Parathyroid adenoma (tissue), 2 donors: Measurements from ENCODE around the gene ZBTB21.

Experiments used
- H2AFZ ChIP-seq: fragments of 300-600 bp; sonication (generic); one replicate; pipeline ENCODE4 v1.7.0; 2017; ENCODE audit warnings: antibody characterized with exemption, mild to moderate bottlenecking
- H3K27ac ChIP-seq: fragments of 300-600 bp; sonication (generic); one replicate; pipeline ENCODE4 v1.7.0; 2017
- H3K27me3 ChIP-seq: fragments of 300-600 bp; sonication (generic); one replicate; pipeline ENCODE4 v1.7.0; 2017; ENCODE audit warnings: low read length; ENCODE audit not compliant: control insufficient read depth, insufficient read depth
- H3K36me3 ChIP-seq: fragments of 300-600 bp; sonication (generic); one replicate; pipeline ENCODE4 v1.7.0; 2017; ENCODE audit warnings: low read length; ENCODE audit not compliant: control insufficient read depth, insufficient read depth
- H3K4me1 ChIP-seq: fragments of 300-600 bp; sonication (generic); one replicate; pipeline ENCODE4 v1.7.0; 2017; ENCODE audit warnings: control low read depth
- H3K4me2 ChIP-seq: fragments of 300-600 bp; sonication (generic); one replicate; pipeline ENCODE4 v1.7.0; 2017; ENCODE audit warnings: low read length
- H3K4me3 ChIP-seq: fragments of 300-600 bp; sonication (generic); one replicate; pipeline ENCODE4 v1.7.0; 2017; ENCODE audit warnings: low read depth, low read length
- H3K79me2 ChIP-seq: fragments of 300-600 bp; sonication (generic); one replicate; pipeline ENCODE4 v1.7.0; 2017; ENCODE audit warnings: control low read depth
- H3K9ac ChIP-seq: fragments of 300-600 bp; sonication (generic); one replicate; pipeline ENCODE4 v1.7.0; 2017; ENCODE audit warnings: mild to moderate bottlenecking
- H3K9me3 ChIP-seq: fragments of 300-600 bp; sonication (generic); one replicate; pipeline ENCODE4 v1.7.0; 2017; ENCODE audit warnings: low read length; ENCODE audit not compliant: control insufficient read depth
- CTCF ChIP-seq: fragments of 300-600 bp; sonication (generic); IDR thresholded peaks from one replicate; pipeline ENCODE4 v1.7.0; 2017; ENCODE audit warnings: antibody characterized with exemption, mild to moderate bottlenecking
- donor health status: primary hyperparathyroidism.

Gene ZBTB21

GRCh38 chr21:41966041-41966833 lies 43.9 kb downstream of the ZBTB21 start:
- Histone ChIP-seq H2AFZ (no peak overlapping the region), H3K36me3 (no peaks in the 10 kb centered on the region), H3K9ac (no peak overlapping the region), H3K79me2 (no peaks in the 10 kb centered on the region), H3K9me3 (no peaks in the 10 kb centered on the region), H3K27me3 (no peaks in the 10 kb centered on the region), H3K4me1 (no peaks in the 10 kb centered on the region), H3K4me2 (peak overlapping the region; percentile 5), H3K4me3 (no peak overlapping the region), H3K27ac (no peak overlapping the region)
- no peak for TF ChIP-seq CTCF

DNA sequence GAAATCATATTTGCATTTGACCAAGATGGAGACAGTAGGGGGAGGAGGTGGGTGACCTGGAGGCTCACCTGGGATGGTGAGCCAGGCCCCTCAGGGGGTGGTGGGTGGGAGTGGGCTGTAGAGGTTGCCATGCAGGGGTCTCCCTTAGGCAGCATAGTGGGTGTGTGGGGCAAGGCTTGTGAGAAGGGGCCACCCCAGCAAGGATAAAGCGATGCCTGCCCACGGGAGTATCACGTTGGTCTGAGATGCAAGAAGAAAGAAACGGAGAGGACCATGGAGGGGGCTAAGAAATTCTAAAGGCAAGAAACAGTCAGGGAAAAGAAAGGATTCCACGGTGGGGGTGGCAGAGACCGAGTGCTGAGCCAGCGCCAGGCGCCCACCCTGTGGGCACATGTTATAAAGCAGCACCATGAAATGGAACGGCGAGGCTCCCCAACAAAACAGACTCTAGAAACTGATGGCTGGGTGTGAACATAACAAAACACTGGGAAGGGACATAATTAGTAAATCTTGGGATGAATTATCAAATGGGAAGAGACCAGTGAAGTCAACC lies 44.6 kb downstream of the ZBTB21 start:
- Histone ChIP-seq H3K4me2 (no peak overlapping the region), H2AFZ (no peak overlapping the region), H3K27me3 (no peaks in the 10 kb centered on the region), H3K27ac (no peak overlapping the region), H3K9me3 (no peaks in the 10 kb centered on the region), H3K4me3 (no peak overlapping the region), H3K36me3 (no peaks in the 10 kb centered on the region), H3K4me1 (no peaks in the 10 kb centered on the region), H3K79me2 (no peaks in the 10 kb centered on the region), H3K9ac (no peak overlapping the region)
- TF ChIP-seq CTCF = no peak

- Histone ChIP-seq H2AFZ (no peak overlapping the region), H3K4me2 (no peak overlapping the region), H3K27ac (no peak overlapping the region), H3K9me3 (no peaks in the 10 kb centered on the region), H3K36me3 (no peaks in the 10 kb centered on the region), H3K4me3 (no peak overlapping the region), H3K9ac (no peak overlapping the region), H3K79me2 (no peaks in the 10 kb centered on the region), H3K27me3 (no peaks in the 10 kb centered on the region), H3K4me1 (no peaks in the 10 kb centered on the region)
- no peak for TF ChIP-seq CTCF
Measured at GRCh38 chr21:41965045-41965444, 45.1 kb downstream of the ZBTB21 start.

DNA sequence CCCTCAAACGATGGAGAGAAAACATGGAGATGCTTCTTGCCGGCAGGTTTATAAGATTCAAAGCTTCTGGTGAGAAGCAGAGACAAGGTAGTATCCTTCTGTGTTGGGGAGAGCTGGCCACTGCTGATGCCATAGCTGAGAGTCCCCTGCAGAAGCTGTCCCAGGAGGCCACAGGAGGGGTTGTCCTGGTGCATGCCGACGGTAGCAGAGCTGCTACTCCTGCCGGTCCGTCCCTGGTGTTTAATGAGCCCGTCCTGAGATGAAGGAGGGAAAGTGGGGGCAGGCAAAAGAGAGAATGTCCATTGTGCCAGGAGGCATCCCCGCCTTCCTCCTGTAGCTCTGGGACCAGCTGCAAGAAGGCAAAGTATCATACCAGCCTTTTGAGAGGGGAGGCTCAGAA lies 46.0 kb downstream of the ZBTB21 start:
- Histone ChIP-seq H2AFZ (no peak overlapping the region), H3K9me3 (no peaks in the 10 kb centered on the region), H3K9ac (no peak overlapping the region)

More for the DNA sequence above, 46.0 kb downstream of the ZBTB21 start:
- Histone ChIP-seq H3K4me2 (no peak overlapping the region), H3K27me3 (no peaks in the 10 kb centered on the region), H3K79me2 (no peaks in the 10 kb centered on the region), H3K36me3 (no peaks in the 10 kb centered on the region), H3K27ac (no peak overlapping the region), H3K4me3 (no peak overlapping the region), H3K4me1 (no peaks in the 10 kb centered on the region)
- no peak for TF ChIP-seq CTCF
